Calu3 (cell line): Measurements from ENCODE around the gene NAV2. TPM values are rescaled to one million over a fixed set of nuclear protein-coding genes. Genes with fewer than 3 reads are reported as not detected.

Source experiments
- BruUV-seq: library from RNA; stranded (reverse); fragments of 400-500 nt; replicated peaks from 2 replicates; lab custom pipeline; 2021; lab: Mats Ljungman, UMichigan
- CTCF ChIA-PET: fragments of 300-600 bp; sonication (Branson Sonifier 250); formaldehyde crosslinking; loops from one replicate; lab custom pipeline; 2022; ENCODE audit warnings: antibody characterized with exemption; lab: Charles Lee
- DNase-seq: peaks from one replicate; pipeline ENCODE4 v3.0.0; 2022
- H3K27ac Mint-ChIP-seq: one replicate; pipeline ENCODE4 v1.8.0; 2022; ENCODE audit warnings: mixed read lengths; ENCODE audit not compliant: unreplicated experiment
- H3K27me3 Mint-ChIP-seq: one replicate; pipeline ENCODE4 v1.8.0; 2022; ENCODE audit warnings: mixed read lengths; ENCODE audit not compliant: unreplicated experiment
- H3K36me3 Mint-ChIP-seq: one replicate; pipeline ENCODE4 v1.8.0; 2022; ENCODE audit warnings: mild to moderate bottlenecking, moderate library complexity, mixed read lengths; ENCODE audit not compliant: insufficient read depth, unreplicated experiment
- H3K4me1 Mint-ChIP-seq: one replicate; pipeline ENCODE4 v1.8.0; 2022; ENCODE audit warnings: mild to moderate bottlenecking, low read depth, mixed read lengths; ENCODE audit not compliant: unreplicated experiment
- H3K4me3 Mint-ChIP-seq: one replicate; pipeline ENCODE4 v1.8.0; 2022; ENCODE audit warnings: mild to moderate bottlenecking, low read depth, moderate library complexity, mixed read lengths; ENCODE audit not compliant: unreplicated experiment
- H3K9me3 Mint-ChIP-seq: one replicate; pipeline ENCODE4 v1.8.0; 2022; ENCODE audit warnings: low read depth, mixed read lengths; ENCODE audit not compliant: unreplicated experiment
- intact Hi-C: fragments of 100-400 bp; cut with micrococcal nuclease; formaldehyde crosslinking; loops from one replicate; pipeline ENCODE4 v1.10.0; 2022; ENCODE audit not compliant: unreplicated experiment
- total RNA-seq: library from RNA; stranded (reverse); gene quantifications from 2 replicates; pipeline ENCODE4 v1.2.3, GENCODE V29; 2022
- TF ChIP-seq, protein P1 (sequence below): fragments of 200-600 bp; IDR thresholded peaks from one replicate; pipeline ENCODE4 v1.8.0; 2022; ENCODE audit warnings: antibody characterized with exemption; ENCODE audit not compliant: unreplicated experiment

The NAV2 gene
- total RNA-seq, 1 experiment from 2014 or later, result 21.4 TPM

DNA sequence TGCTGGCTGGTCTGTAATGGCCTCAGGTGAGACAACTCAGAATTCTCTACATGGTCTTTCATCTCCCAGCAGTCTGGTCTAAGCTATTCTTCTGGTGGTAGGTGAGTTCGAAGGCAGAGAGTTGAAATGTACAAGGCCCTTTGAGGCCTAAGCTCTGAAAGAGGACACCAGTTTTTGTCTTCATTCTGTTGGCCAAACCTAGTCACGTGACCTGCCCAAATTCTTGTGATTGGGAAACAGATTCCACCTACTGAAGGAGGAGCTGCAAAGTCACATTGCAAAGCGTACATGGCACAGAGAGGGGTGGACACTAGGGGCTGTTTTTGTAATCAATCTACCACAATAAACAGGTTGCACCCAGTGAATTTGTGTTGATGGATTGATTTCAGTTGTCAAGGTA lies 193.5 kb downstream of the NAV2 start:
- Mint-ChIP-seq H3K27ac (no peak overlapping the region), H3K27me3 (no peaks in the 10 kb centered on the region), H3K36me3 (peaks cover 4% of the 10 kb centered on the region), H3K9me3 (no peaks in the 10 kb centered on the region), H3K4me1 (peaks cover 9% of the 10 kb centered on the region), H3K4me3 (no peak overlapping the region)
- no TSS peak for BruUV-seq
- TF ChIP-seq, protein P1, sequence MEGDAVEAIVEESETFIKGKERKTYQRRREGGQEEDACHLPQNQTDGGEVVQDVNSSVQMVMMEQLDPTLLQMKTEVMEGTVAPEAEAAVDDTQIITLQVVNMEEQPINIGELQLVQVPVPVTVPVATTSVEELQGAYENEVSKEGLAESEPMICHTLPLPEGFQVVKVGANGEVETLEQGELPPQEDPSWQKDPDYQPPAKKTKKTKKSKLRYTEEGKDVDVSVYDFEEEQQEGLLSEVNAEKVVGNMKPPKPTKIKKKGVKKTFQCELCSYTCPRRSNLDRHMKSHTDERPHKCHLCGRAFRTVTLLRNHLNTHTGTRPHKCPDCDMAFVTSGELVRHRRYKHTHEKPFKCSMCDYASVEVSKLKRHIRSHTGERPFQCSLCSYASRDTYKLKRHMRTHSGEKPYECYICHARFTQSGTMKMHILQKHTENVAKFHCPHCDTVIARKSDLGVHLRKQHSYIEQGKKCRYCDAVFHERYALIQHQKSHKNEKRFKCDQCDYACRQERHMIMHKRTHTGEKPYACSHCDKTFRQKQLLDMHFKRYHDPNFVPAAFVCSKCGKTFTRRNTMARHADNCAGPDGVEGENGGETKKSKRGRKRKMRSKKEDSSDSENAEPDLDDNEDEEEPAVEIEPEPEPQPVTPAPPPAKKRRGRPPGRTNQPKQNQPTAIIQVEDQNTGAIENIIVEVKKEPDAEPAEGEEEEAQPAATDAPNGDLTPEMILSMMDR, result no peak
- CTCF ChIA-PET, result interaction anchor here (0.6 to 1.4 kb wide), 4 partner anchors 13 to 458 kb away, joined by 3 to 5 read pairs (median 3); no protein-coding TSS in a partner anchor
- no peak for DNase-seq
- intact Hi-C loops, result loop anchor here (5.0 kb wide), 4 partner anchors 46 to 446 kb away; no protein-coding TSS in a partner anchor

DNA sequence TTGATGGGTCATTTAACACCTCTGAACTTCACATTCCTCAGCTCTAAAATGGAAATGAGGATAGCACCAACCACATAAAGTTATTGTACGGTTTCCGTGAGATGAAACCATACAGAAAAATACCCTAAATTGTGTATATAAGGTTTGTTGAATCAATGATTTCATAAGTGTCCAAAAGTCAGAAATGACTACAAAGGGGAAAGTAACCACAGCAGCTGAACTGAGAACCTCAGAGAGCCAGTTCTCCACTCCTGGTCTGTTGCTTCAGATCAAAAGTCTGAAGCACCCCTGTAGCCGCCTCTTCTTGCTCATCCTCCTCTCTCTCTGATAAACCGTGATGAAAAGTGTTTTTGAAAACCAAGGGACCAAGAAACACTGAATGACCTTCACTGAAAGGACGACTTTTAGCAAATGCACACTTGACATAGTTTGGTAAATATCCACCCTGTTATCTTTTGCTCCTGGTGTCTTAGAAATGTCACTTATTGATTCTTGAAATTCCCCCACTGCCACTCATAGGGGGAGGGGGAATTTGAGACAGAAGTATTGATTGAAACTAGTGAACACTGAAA lies 194.5 kb downstream of the NAV2 start:
- Mint-ChIP-seq H3K27me3 (no peaks in the 10 kb centered on the region), H3K4me3 (no peak overlapping the region), H3K9me3 (no peaks in the 10 kb centered on the region), H3K4me1 (peaks cover 9% of the 10 kb centered on the region), H3K36me3 (peaks cover 4% of the 10 kb centered on the region), H3K27ac (no peak overlapping the region)
- intact Hi-C loops, result loop anchor here (5.0 kb wide), 4 partner anchors 45 to 445 kb away; no protein-coding TSS in a partner anchor
- CTCF ChIA-PET, result interaction anchor here (1.3 to 1.4 kb wide), 3 partner anchors 12 to 226 kb away, joined by 3 read pairs; no protein-coding TSS in a partner anchor
- TF ChIP-seq, protein P1, result no peak
- BruUV-seq, result no TSS peak
- DNase-seq, result no peak

DNA sequence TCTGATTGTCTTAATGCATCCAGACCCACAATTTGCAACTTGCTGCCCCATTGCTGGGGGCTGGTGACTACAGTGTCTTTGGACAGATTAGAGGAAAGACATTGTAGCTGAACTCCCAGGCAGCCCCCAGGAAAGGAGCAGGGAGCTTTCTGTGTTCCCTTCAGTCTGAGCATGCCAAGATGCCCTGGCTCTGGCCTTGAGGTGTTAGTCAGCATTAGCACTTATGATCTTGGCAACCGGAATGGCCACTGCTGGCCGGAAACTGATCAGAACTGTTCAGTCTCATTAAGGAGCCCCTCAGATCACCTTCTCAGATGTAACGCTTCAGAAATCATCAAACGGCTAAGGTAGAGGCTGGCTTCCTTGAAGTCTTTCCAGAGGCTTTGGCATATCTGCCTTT lies 195.2 kb downstream of the NAV2 start:
- Mint-ChIP-seq H3K9me3 (no peaks in the 10 kb centered on the region), H3K27me3 (no peaks in the 10 kb centered on the region), H3K4me1 (peaks cover 9% of the 10 kb centered on the region), H3K4me3 (no peak overlapping the region), H3K36me3 (peaks cover 4% of the 10 kb centered on the region), H3K27ac (no peak overlapping the region)
- DNase-seq, result no peak
- no TSS peak for BruUV-seq
- CTCF ChIA-PET, result interaction anchor here (1.3 kb wide), 1 partner anchor 225 kb away, joined by 3 read pairs; no protein-coding TSS in a partner anchor
- TF ChIP-seq, protein P1, result no peak
- intact Hi-C loops, result loop anchor here (5.0 kb wide), 4 partner anchors 44 to 444 kb away; no protein-coding TSS in a partner anchor

DNA sequence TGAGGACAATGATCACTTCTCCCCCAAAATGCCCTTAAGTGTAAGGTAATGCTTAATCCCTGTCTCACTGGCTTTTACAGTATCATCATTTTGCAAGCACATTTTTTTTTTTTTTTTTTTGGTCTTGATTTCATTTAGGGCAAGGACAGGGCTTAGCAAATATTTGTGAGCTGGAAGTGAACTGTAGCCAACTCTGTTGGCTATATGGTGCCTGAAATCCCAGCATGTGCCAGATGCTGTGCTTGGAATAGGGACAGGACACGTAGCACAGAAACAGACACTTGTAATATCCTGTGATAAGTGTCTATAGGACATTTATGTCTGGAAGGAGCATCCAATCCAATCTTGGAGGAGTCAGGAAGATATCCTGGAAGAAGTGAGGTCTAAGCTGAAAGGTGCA lies 198.3 kb downstream of the NAV2 start:
- Mint-ChIP-seq H3K9me3 (no peaks in the 10 kb centered on the region), H3K27ac (no peak overlapping the region), H3K4me1 (peaks cover 9% of the 10 kb centered on the region), H3K27me3 (no peaks in the 10 kb centered on the region), H3K4me3 (no peak overlapping the region), H3K36me3 (peaks cover 4% of the 10 kb centered on the region)
- intact Hi-C loops, result no loop called here
- CTCF ChIA-PET, result interaction anchor here (0.6 kb wide), 1 partner anchor 284 kb away, joined by 3 read pairs; no protein-coding TSS in a partner anchor
- DNase-seq, result no peak
- BruUV-seq, result no TSS peak
- TF ChIP-seq, protein P1, result no peak
